HG03378 (cell line): ENCODE measurements around the gene PCDH9.

Experiments
- ATAC-seq: cut with Tn5 transposase; IDR thresholded peaks from one replicate; pipeline ENCODE4 v1.9.1; 2021; ENCODE audit warnings: mild to moderate bottlenecking, moderate library complexity; ENCODE audit not compliant: unreplicated experiment

PCDH9 gene

GRCh38 chr13:67168384-67168783 lies 61.8 kb downstream of the PCDH9 start:
- no peak for ATAC-seq

- no peak for ATAC-seq
Observed at GRCh38 chr13:67167420-67167819, 62.7 kb downstream of the PCDH9 start.

- ATAC-seq: no peak
Observed at GRCh38 chr13:67161176-67161575, 69.0 kb downstream of the PCDH9 start.

- ATAC-seq: no peak
Observed at GRCh38 chr13:67158903-67159302, 71.2 kb downstream of the PCDH9 start.

- ATAC-seq: no peak
Observed at GRCh38 chr13:67156723-67157060, 73.4 kb downstream of the PCDH9 start.

GRCh38 chr13:67155898-67156722 lies 74.0 kb downstream of the PCDH9 start:
- ATAC-seq: no peak

GRCh38 chr13:67152085-67152484 lies 78.1 kb downstream of the PCDH9 start:
- no peak for ATAC-seq

GRCh38 chr13:67151652-67152051 lies 78.5 kb downstream of the PCDH9 start:
- ATAC-seq: no peak

- no peak for ATAC-seq
Observed at GRCh38 chr13:67150608-67151007, 79.5 kb downstream of the PCDH9 start.

- no peak for ATAC-seq
Observed at GRCh38 chr13:67148161-67148571, 82.0 kb downstream of the PCDH9 start.

- no peak for ATAC-seq
Observed at GRCh38 chr13:67147342-67148133, 82.6 kb downstream of the PCDH9 start.

- ATAC-seq: no peak
Observed at GRCh38 chr13:67146523-67147130, 83.5 kb downstream of the PCDH9 start.

GRCh38 chr13:67145950-67146349 lies 84.2 kb downstream of the PCDH9 start:
- ATAC-seq: no peak

GRCh38 chr13:67143544-67144115 lies 86.5 kb downstream of the PCDH9 start:
- ATAC-seq: no peak

- no peak for ATAC-seq
Observed at GRCh38 chr13:67140006-67140405, 90.1 kb downstream of the PCDH9 start.

- ATAC-seq: no peak
Observed at GRCh38 chr13:67139551-67139950, 90.6 kb downstream of the PCDH9 start.

- ATAC-seq: no peak
Observed at GRCh38 chr13:67138970-67139369, 91.2 kb downstream of the PCDH9 start.

GRCh38 chr13:67137044-67137735 lies 92.9 kb downstream of the PCDH9 start:
- no peak for ATAC-seq

GRCh38 chr13:67136157-67136556 lies 94.0 kb downstream of the PCDH9 start:
- no peak for ATAC-seq

GRCh38 chr13:67135356-67135755 lies 94.8 kb downstream of the PCDH9 start:
- no peak for ATAC-seq
